ENCODE results near the gene CLIP1.
"Not testable (repeated sequence)": the region's sequence is repeated elsewhere in the genome, so short reads cannot be mapped to it uniquely, and the experiment has no call there.

CLIP1 gene

DNA sequence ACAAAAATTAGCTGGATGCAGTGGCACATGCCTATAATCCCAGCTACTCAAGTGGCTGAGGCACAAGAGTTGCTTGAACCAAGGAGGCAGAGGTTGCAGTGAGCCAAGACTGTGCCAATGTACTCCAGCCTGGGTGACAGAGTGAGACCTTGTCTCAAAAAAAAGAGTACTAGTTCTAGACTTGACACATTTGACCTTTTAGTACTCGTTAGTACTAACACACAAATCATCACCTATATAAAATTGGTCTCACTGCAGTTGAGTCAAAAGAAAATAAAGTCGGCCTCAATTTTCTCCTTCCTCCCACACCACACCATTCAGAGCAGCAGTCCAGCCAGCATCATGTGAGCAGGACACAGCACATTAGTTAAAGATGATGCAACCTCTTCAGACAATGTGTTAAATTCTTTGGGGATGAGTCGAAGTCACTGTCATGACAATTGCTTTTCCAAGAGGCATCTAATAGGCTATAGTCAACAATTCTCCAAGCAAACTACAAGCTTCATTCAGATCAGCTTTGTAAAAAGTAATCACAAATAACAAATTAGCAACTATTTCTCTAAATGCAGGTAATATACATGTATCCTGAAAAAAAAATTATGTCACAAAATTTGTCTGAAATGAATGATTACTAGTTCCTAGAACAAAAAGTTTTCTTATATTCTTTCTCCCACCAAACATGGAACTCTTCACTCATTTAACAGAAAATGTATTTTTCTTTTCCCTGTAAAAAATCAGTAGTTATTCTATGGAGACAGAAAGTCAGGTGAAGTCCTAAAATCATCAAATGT is 55.6 kb downstream of the CLIP1 start:
- H3K36me3 ChIP-seq (replicated peaks) = no peaks in the 10 kb centered on the region
- peak; percentile 86 for DNase-seq
- in situ Hi-C loops (cut with HindIII; ENCODE audit: low pct_ligation_motif_present, low sequenced_read_pairs) = no loop called here
- no peak overlapping the region for H3K4me3 ChIP-seq (ENCODE audit: low read depth, low read length)
- H3K27ac ChIP-seq = peak overlapping the region; percentile 89
- TF ChIP-seq, protein P1, sequence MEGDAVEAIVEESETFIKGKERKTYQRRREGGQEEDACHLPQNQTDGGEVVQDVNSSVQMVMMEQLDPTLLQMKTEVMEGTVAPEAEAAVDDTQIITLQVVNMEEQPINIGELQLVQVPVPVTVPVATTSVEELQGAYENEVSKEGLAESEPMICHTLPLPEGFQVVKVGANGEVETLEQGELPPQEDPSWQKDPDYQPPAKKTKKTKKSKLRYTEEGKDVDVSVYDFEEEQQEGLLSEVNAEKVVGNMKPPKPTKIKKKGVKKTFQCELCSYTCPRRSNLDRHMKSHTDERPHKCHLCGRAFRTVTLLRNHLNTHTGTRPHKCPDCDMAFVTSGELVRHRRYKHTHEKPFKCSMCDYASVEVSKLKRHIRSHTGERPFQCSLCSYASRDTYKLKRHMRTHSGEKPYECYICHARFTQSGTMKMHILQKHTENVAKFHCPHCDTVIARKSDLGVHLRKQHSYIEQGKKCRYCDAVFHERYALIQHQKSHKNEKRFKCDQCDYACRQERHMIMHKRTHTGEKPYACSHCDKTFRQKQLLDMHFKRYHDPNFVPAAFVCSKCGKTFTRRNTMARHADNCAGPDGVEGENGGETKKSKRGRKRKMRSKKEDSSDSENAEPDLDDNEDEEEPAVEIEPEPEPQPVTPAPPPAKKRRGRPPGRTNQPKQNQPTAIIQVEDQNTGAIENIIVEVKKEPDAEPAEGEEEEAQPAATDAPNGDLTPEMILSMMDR (IDR thresholded peaks at IDR 0.05; ENCODE audit: low read depth, low read length, missing control alignments) = no peak
- H3K27me3 ChIP-seq (replicated peaks) = no peaks in the 10 kb centered on the region

DNA sequence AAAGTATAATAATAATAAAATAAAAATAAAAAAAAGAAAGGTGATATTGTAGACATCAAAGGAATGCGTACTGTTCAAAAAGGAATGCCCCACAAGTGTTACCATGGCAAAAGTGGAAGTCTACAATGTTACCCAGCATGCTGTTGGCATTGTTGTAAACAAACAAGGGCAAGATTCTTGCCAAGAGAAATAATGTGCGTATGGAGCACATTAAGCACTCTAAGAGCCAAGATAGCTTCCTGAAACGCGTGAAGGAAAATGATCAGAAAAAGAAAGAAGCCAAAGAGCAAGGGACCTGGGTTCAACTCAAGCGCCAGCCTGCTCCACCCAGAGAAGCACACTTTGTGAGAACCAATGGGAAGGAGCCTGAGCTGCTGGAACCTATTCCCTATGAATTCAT is 57.2 kb downstream of the CLIP1 start:
- H3K36me3 ChIP-seq (replicated peaks) = peaks cover 14% of the 10 kb centered on the region
- H3K27me3 ChIP-seq (replicated peaks); in situ Hi-C loops (cut with HindIII; ENCODE audit: low pct_ligation_motif_present, low sequenced_read_pairs); H3K27ac ChIP-seq; DNase-seq; H3K4me3 ChIP-seq (ENCODE audit: low read depth, low read length): not testable (repeated sequence)

DNA sequence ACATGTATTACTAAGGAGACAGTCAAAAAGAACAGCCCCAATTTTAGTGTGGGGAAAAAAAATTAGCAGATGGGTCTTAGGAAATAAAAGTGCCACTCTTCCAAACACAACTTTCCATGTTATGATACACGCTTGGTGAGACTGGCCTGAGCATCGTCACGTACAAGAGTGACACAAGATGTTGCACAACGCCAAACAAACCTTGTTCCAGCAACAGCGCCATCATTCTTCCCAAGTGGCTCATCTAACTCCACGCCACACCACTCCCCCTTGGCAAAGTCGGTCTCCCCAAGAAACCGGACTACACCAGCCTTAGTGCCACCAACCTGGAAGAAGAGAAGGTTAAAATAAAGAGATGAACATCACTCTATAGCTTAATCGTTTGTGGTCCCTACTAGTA is 58.7 kb downstream of the CLIP1 start:
- H3K36me3 ChIP-seq (replicated peaks) = peaks cover 18% of the 10 kb centered on the region
- DNase-seq = no peak
- in situ Hi-C loops (cut with HindIII; ENCODE audit: low pct_ligation_motif_present, low sequenced_read_pairs) = no loop called here
- TF ChIP-seq, protein P1 (IDR thresholded peaks at IDR 0.05; ENCODE audit: low read depth, low read length, missing control alignments) = no peak
- H3K27ac ChIP-seq = no peak overlapping the region
- no peaks in the 10 kb centered on the region for H3K27me3 ChIP-seq (replicated peaks)
- no peak overlapping the region for H3K4me3 ChIP-seq (ENCODE audit: low read depth, low read length)

DNA sequence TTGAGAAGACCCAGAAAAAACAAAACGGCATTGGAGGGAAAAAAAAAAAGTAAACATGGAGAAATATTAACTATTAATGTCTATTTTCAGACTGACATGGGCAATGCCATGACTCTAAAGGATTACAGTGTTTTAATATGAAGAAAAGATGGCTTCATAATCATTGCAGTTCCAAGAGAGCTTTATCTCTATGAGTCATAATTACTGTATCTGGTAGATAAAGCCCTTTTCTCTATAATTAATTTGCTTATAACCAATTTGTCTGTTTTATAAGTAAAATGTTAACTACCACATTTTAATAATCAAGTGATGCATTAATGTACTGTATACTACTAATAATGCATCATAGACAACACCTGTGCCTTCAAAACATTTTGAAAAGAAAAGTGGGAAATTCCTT is 59.7 kb downstream of the CLIP1 start:
- TF ChIP-seq, protein P1 (IDR thresholded peaks at IDR 0.05; ENCODE audit: low read depth, low read length, missing control alignments) = no peak
- Histone ChIP-seq H3K27me3 (replicated peaks) (no peaks in the 10 kb centered on the region), H3K4me3 (ENCODE audit: low read depth, low read length) (no peak overlapping the region), H3K36me3 (replicated peaks) (peaks cover 18% of the 10 kb centered on the region), H3K27ac (no peak overlapping the region)
- in situ Hi-C loops (cut with HindIII; ENCODE audit: low pct_ligation_motif_present, low sequenced_read_pairs) = no loop called here
- DNase-seq = no peak

DNA sequence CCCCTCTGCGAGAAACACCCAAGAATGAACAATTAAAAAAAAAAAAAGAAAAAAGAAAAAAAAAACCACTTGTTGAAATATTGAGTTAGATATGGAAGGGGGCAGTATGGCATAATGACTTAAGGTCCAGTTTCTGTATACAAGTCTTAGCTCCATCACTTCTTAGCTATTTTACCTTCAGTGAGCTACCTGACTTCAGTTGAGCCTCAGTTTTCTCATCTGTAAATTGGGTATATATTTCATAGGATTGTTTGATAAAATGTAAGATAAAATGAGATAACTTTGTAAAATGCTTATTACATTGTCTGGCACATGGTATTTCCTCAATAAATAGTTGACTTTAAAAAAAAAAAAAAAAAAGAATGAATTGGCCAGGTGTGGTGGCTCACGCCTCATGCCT is 64.1 kb downstream of the CLIP1 start:
- H3K27me3 ChIP-seq (replicated peaks); H3K27ac ChIP-seq; DNase-seq; H3K4me3 ChIP-seq (ENCODE audit: low read depth, low read length); in situ Hi-C loops (cut with HindIII; ENCODE audit: low pct_ligation_motif_present, low sequenced_read_pairs): not testable (repeated sequence)
- peaks cover 43% of the 10 kb centered on the region for H3K36me3 ChIP-seq (replicated peaks)

DNA sequence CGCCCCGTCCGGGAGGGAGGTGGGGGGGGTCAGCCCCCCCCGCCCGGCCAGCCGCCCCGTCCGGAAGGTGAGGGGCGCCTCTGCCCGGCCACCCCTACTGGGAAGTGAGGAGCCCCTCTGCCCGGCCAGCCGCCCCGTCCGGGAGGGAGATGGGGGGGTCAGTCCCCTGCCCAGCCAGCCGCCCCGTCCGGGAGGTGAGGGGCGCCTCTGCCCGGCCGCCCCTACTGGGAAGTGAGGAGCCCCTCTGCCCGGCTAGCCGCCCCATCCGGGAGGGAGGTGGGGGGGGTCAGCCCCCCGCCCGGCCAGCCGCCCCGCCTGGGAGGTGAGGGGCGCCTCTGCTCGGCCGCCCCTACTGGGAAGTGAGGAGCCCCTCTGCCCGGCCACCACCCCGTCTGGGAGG is 64.9 kb downstream of the CLIP1 start:
- H3K36me3 ChIP-seq (replicated peaks) = peaks cover 49% of the 10 kb centered on the region
- H3K27ac ChIP-seq; H3K4me3 ChIP-seq (ENCODE audit: low read depth, low read length); DNase-seq; in situ Hi-C loops (cut with HindIII; ENCODE audit: low pct_ligation_motif_present, low sequenced_read_pairs); H3K27me3 ChIP-seq (replicated peaks): not testable (repeated sequence)

DNA sequence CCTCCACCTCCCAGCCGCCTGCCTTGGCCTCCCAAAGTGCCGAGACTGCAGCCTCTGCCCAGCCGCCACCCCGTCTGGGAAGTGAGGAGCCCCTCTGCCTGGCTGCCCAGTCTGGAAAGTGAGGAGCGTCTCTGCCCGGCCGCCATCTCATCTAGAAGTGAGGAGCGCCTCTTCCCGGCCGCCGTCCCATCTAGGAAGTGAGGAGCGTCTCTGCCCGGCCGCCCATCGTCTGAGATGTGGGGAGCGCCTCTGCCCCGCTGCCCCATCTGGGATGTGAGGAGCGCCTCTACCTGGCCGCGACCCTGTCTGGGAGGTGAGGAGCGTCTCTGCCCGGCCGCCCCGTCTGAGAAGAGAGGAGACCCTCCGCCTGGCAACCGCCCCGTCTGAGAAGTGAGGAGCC is 65.5 kb downstream of the CLIP1 start:
- peaks cover 55% of the 10 kb centered on the region for H3K36me3 ChIP-seq (replicated peaks)

DNA sequence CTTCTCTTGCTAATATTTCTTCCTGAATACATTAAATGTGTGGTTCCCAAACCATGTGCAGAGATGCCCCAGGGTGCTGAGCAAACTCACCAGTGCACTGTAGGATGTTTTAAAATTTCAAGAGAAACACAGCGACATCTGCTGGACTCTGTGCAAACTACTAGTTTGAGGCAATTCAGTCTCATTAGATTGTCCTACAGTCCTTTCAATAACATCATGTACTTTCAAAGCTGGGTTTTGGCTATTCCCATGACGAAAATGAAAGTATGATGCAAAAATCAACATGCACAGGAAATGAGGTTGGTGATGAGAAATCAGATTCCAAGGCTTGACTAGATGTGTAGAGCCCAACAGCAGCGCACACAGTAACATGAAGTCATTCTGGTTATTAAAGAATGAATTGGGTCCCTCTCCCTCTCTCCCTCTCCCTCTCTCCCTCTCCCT is 66.3 kb downstream of the CLIP1 start:
- in situ Hi-C loops (cut with HindIII; ENCODE audit: low pct_ligation_motif_present, low sequenced_read_pairs) = no loop called here
- Histone ChIP-seq H3K36me3 (replicated peaks) (peaks cover 51% of the 10 kb centered on the region), H3K27ac (no peak overlapping the region), H3K4me3 (ENCODE audit: low read depth, low read length) (no peak overlapping the region), H3K27me3 (replicated peaks) (no peaks in the 10 kb centered on the region)
- TF ChIP-seq, protein P1 (IDR thresholded peaks at IDR 0.05; ENCODE audit: low read depth, low read length, missing control alignments) = peak; percentile 78
- DNase-seq = peak; percentile 65

More for the DNA sequence above, 65.5 kb downstream of the CLIP1 start:
- H3K27me3 ChIP-seq (replicated peaks); DNase-seq; H3K27ac ChIP-seq; H3K4me3 ChIP-seq (ENCODE audit: low read depth, low read length); in situ Hi-C loops (cut with HindIII; ENCODE audit: low pct_ligation_motif_present, low sequenced_read_pairs): not testable (repeated sequence)
